ENCODE data around the gene LIPK.
"Not testable (repeated sequence)": the region's sequence is repeated elsewhere in the genome, so short reads cannot be mapped to it uniquely, and the experiment has no call there.

LIPK gene
- total RNA-seq: 0 reads per million in 2 donors

- DNase-seq: no peak
Observed at GRCh38 chr10:88705958-88706357, at the start of gene LIPK. TSS of gene LIPK (plus strand) at chr10:88706249. CDS start at chr10:88724544, 18,295 bp downstream.

GRCh38 chr10:88657901-88658300 lies 48.1 kb upstream of the LIPK start:
- DNase-seq: no peak

- no peak for DNase-seq
Observed at GRCh38 chr10:88659725-88660597, 46.1 kb upstream of the LIPK start.

- no peak for DNase-seq
Observed at GRCh38 chr10:88660598-88660884, 45.5 kb upstream of the LIPK start.

GRCh38 chr10:88661018-88661417 lies 45.0 kb upstream of the LIPK start:
- DNase-seq: no peak

GRCh38 chr10:88661577-88661976 lies 44.5 kb upstream of the LIPK start:
- DNase-seq: no peak

GRCh38 chr10:88663153-88663552 lies 42.9 kb upstream of the LIPK start:
- DNase-seq: not testable (repeated sequence)

GRCh38 chr10:88664142-88664541 lies 41.9 kb upstream of the LIPK start, which contains the start of gene LIPF:
TSS of gene LIPF (plus strand) at chr10:88664442. CDS start at chr10:88667298, 2,856 bp downstream.
- no peak for DNase-seq

- no peak for DNase-seq
Observed at GRCh38 chr10:88668465-88668864, 37.6 kb upstream of the LIPK start.

- peak in 1 of 5 experiments; percentile 9 for DNase-seq
Observed at GRCh38 chr10:88670497-88670896, 35.6 kb upstream of the LIPK start.

- no peak for DNase-seq
Observed at GRCh38 chr10:88672041-88672440, 34.0 kb upstream of the LIPK start.

GRCh38 chr10:88676283-88677060 lies 29.6 kb upstream of the LIPK start:
- no peak for DNase-seq

- no peak for DNase-seq
Observed at GRCh38 chr10:88680958-88681357, 25.1 kb upstream of the LIPK start.

- no peak for DNase-seq
Observed at GRCh38 chr10:88682491-88682890, 23.6 kb upstream of the LIPK start.

GRCh38 chr10:88687853-88688467 lies 18.1 kb upstream of the LIPK start:
- DNase-seq: peak in 1 of 5 experiments; percentile 16

- DNase-seq: no peak
Observed at GRCh38 chr10:88689366-88689765, 16.7 kb upstream of the LIPK start.

GRCh38 chr10:88693392-88694020 lies 12.5 kb upstream of the LIPK start:
- DNase-seq: no peak

GRCh38 chr10:88702848-88703597 lies 3.0 kb upstream of the LIPK start:
- DNase-seq: no peak

GRCh38 chr10:88707429-88708155 lies 1.5 kb downstream of the LIPK start:
- DNase-seq: no peak

- DNase-seq: not testable (repeated sequence)
Observed at GRCh38 chr10:88709361-88709760, 3.3 kb downstream of the LIPK start.

- DNase-seq: no peak
Observed at GRCh38 chr10:88715517-88715916, 9.5 kb downstream of the LIPK start.
